Fibroblast of lung (primary cell): ENCODE data around the gene TOLLIP. TPM values are rescaled to one million over a fixed set of nuclear protein-coding genes. Genes with fewer than 3 reads are reported as not detected.

Experiments
- DNase-seq, 2 donors: peaks; one replicate each; pipeline versions ENCODE4 v3.0.0 to v3.0.0-alpha.2; 2010; ENCODE audit warnings: low read depth in 2 of 2
- H2AFZ ChIP-seq: 2 replicates; pipeline ENCODE4 v1.5.1; 2012; ENCODE audit warnings: low read length, control low read depth, inconsistent platforms
- H3K27ac ChIP-seq: 2 replicates; pipeline ENCODE4 v1.5.1; 2011; ENCODE audit warnings: low read length, control low read depth; ENCODE audit not compliant: insufficient read depth
- H3K27me3 ChIP-seq: 2 replicates; pipeline ENCODE4 v1.5.1; 2011; ENCODE audit warnings: mild to moderate bottlenecking, low read length; ENCODE audit not compliant: control insufficient read depth, insufficient read depth
- H3K36me3 ChIP-seq: 2 replicates; pipeline ENCODE4 v1.5.1; 2011; ENCODE audit warnings: low read length; ENCODE audit not compliant: control insufficient read depth, insufficient read depth
- H3K4me1 ChIP-seq: 2 replicates; pipeline ENCODE4 v1.5.1; 2011; ENCODE audit warnings: low read length; ENCODE audit not compliant: control insufficient read depth, insufficient read depth; ENCODE audit errors: extremely low read depth
- H3K4me2 ChIP-seq: 2 replicates; pipeline ENCODE4 v1.5.1; 2011; ENCODE audit warnings: low read length, control low read depth; ENCODE audit not compliant: insufficient read depth; ENCODE audit errors: extremely low read depth
- H3K4me3 ChIP-seq, 4 experiments: fragments of 200-600 bp in 1 of 4; sonication (generic) in 1 of 4; replicated peaks in 1 of 4; 2 replicates each; pipeline ENCODE4 v1.5.1; 2011 to 2016; ENCODE audit warnings: low read length in 4 of 4, low read depth in 3 of 4, mild to moderate bottlenecking in 3 of 4, control low read depth in 2 of 4, inconsistent platforms in 1 of 4, mixed read lengths in 1 of 4; ENCODE audit not compliant: insufficient read depth in 1 of 4; ENCODE audit errors: control extremely low read depth in 1 of 4
- H3K79me2 ChIP-seq: 2 replicates; pipeline ENCODE4 v1.5.1; 2012; ENCODE audit warnings: mild to moderate bottlenecking, low read length, inconsistent platforms; ENCODE audit not compliant: control insufficient read depth, insufficient read depth
- H3K9ac ChIP-seq: 2 replicates; pipeline ENCODE4 v1.5.1; 2011; ENCODE audit warnings: mild to moderate bottlenecking, low read length, control low read depth; ENCODE audit not compliant: insufficient read depth
- H3K9me3 ChIP-seq: 2 replicates; pipeline ENCODE4 v1.5.1; 2012; ENCODE audit warnings: low read depth, low read length; ENCODE audit not compliant: control insufficient read depth, insufficient read depth
- H4K20me1 ChIP-seq: 2 replicates; pipeline ENCODE4 v1.5.1; 2011; ENCODE audit warnings: low read length; ENCODE audit not compliant: control insufficient read depth, insufficient read depth; ENCODE audit errors: extremely low read depth
- EZH2 ChIP-seq: IDR thresholded peaks from 2 replicates; pipeline ENCODE4 v1.5.1; 2012; ENCODE audit warnings: low read length, control low read depth, mild to moderate bottlenecking; ENCODE audit errors: missing control alignments
- polyA plus RNA-seq, 2 donors: library from polyadenylated mRNA; depleted of rRNA in 1 of 2; stranded (reverse) in 1 of 2; unstranded in 1 of 2; fragments of >200 nt; gene quantifications; 2 replicates each; pipeline ENCODE4 v1.2.1, GENCODE V29; 2011 to 2012; ENCODE audit warnings: missing spikeins in 1 of 2
- total RNA-seq: library from RNA; depleted of rRNA; stranded (reverse); fragments of >200 nt; gene quantifications from 2 replicates; pipeline ENCODE4 v1.2.1, GENCODE V29; 2014
- TF ChIP-seq, protein P1 (sequence below), 2 donors: IDR thresholded peaks in 1 of 2; conservative IDR thresholded peaks in 1 of 2; 1 replicate in 1 of 2; 2 replicates in 1 of 2; pipeline ENCODE4 v1.5.1; 2011 to 2012; ENCODE audit warnings: low read length in 2 of 2, control low read depth in 1 of 2, inconsistent platforms in 1 of 2, low read depth in 1 of 2, mild to moderate bottlenecking in 1 of 2

Gene TOLLIP
- total and polyA plus RNA-seq, 2 donors (not counting 1 experiment from before 2014, with no cell fraction given) = 28.4 to 34.6 TPM

DNA sequence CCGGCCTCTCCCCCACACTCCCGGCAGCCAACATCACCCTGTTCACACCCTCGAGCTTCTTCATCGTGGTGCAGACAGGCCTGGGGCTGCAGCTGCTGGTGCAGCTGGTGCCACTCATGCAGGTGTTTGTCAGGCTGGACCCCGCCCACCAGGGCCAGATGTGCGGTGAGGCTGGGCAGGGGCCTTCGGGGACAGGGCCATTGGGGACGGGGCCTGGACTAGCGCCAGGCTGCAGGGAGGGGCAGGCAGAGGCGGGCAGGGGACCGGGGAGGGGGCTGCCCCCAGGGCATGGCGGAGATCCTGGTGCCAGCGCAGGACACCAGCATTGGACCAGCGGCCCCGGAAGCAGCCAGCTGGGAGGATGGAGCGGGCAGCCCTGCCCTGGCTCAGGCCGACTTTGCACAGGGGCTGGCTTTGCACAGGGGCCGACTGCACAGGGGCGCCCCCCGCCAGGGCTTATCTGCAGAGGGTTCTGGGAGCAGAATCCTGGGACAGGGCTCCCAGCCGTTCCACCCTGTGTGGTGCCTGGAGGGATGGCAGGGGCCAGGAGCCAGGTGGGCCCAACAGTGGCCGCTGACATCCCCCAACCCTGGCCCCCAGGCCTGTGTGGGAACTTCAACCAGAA is 77.9 kb downstream of the TOLLIP start:
- no peaks in the 10 kb centered on the region for H3K79me2 ChIP-seq
- no peaks in the 10 kb centered on the region for H3K27me3 ChIP-seq
- no peaks in the 10 kb centered on the region for H3K36me3 ChIP-seq
- H3K9me3 ChIP-seq = no peaks in the 10 kb centered on the region
- no peak for DNase-seq
- no peaks in the 10 kb centered on the region for H3K4me1 ChIP-seq
- TF ChIP-seq, protein P1, sequence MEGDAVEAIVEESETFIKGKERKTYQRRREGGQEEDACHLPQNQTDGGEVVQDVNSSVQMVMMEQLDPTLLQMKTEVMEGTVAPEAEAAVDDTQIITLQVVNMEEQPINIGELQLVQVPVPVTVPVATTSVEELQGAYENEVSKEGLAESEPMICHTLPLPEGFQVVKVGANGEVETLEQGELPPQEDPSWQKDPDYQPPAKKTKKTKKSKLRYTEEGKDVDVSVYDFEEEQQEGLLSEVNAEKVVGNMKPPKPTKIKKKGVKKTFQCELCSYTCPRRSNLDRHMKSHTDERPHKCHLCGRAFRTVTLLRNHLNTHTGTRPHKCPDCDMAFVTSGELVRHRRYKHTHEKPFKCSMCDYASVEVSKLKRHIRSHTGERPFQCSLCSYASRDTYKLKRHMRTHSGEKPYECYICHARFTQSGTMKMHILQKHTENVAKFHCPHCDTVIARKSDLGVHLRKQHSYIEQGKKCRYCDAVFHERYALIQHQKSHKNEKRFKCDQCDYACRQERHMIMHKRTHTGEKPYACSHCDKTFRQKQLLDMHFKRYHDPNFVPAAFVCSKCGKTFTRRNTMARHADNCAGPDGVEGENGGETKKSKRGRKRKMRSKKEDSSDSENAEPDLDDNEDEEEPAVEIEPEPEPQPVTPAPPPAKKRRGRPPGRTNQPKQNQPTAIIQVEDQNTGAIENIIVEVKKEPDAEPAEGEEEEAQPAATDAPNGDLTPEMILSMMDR (conservative IDR thresholded peaks at IDR 0.05 in 1 of 2, IDR thresholded peaks at IDR 0.05 in 1 of 2; ENCODE audit: low read depth in 1 of 2, low read length in 2 of 2) = no peak
- no peak for TF ChIP-seq EZH2
- H2AFZ ChIP-seq = no peak overlapping the region
- no peak overlapping the region for H3K4me3 ChIP-seq
- H4K20me1 ChIP-seq = no peaks in the 10 kb centered on the region
- H3K9ac ChIP-seq = no peak overlapping the region
- no peak overlapping the region for H3K27ac ChIP-seq
- no peak overlapping the region for H3K4me2 ChIP-seq

GRCh38 chr11:1230456-1231395 is 78.7 kb downstream of the TOLLIP start:
- H3K9me3 ChIP-seq = no peaks in the 10 kb centered on the region
- H3K4me3 ChIP-seq = no peak overlapping the region
- H3K27me3 ChIP-seq = no peaks in the 10 kb centered on the region
- no peaks in the 10 kb centered on the region for H4K20me1 ChIP-seq
- no peaks in the 10 kb centered on the region for H3K36me3 ChIP-seq
- H3K9ac ChIP-seq = no peak overlapping the region
- no peak overlapping the region for H3K27ac ChIP-seq
- no peak overlapping the region for H2AFZ ChIP-seq
- no peak overlapping the region for H3K4me2 ChIP-seq
- TF ChIP-seq EZH2 = no peak
- TF ChIP-seq, protein P1 (conservative IDR thresholded peaks at IDR 0.05 in 1 of 2, IDR thresholded peaks at IDR 0.05 in 1 of 2; ENCODE audit: low read depth in 1 of 2, low read length in 2 of 2) = no peak
- DNase-seq = no peak
- H3K79me2 ChIP-seq = no peaks in the 10 kb centered on the region
- H3K4me1 ChIP-seq = no peaks in the 10 kb centered on the region

GRCh38 chr11:1230121-1230455 is 79.3 kb downstream of the TOLLIP start:
- no peaks in the 10 kb centered on the region for H3K9me3 ChIP-seq
- no peak overlapping the region for H3K4me2 ChIP-seq
- H3K79me2 ChIP-seq = no peaks in the 10 kb centered on the region
- H3K4me3 ChIP-seq = no peak overlapping the region
- no peaks in the 10 kb centered on the region for H3K4me1 ChIP-seq
- no peaks in the 10 kb centered on the region for H3K36me3 ChIP-seq
- H2AFZ ChIP-seq = no peak overlapping the region
- no peak for DNase-seq
- H3K27ac ChIP-seq = no peak overlapping the region
- H3K9ac ChIP-seq = no peak overlapping the region
- H4K20me1 ChIP-seq = no peaks in the 10 kb centered on the region
- TF ChIP-seq, protein P1 (conservative IDR thresholded peaks at IDR 0.05 in 1 of 2, IDR thresholded peaks at IDR 0.05 in 1 of 2; ENCODE audit: low read depth in 1 of 2, low read length in 2 of 2) = no peak
- TF ChIP-seq EZH2 = no peak
- H3K27me3 ChIP-seq = no peaks in the 10 kb centered on the region
